ENCODE data around the gene HOXC10. TPM values are rescaled to one million over a fixed set of nuclear protein-coding genes. Genes with fewer than 3 reads are reported as not detected.

Gene HOXC10
- total RNA-seq, 2 experiments from 2014 or later = not detected

DNA sequence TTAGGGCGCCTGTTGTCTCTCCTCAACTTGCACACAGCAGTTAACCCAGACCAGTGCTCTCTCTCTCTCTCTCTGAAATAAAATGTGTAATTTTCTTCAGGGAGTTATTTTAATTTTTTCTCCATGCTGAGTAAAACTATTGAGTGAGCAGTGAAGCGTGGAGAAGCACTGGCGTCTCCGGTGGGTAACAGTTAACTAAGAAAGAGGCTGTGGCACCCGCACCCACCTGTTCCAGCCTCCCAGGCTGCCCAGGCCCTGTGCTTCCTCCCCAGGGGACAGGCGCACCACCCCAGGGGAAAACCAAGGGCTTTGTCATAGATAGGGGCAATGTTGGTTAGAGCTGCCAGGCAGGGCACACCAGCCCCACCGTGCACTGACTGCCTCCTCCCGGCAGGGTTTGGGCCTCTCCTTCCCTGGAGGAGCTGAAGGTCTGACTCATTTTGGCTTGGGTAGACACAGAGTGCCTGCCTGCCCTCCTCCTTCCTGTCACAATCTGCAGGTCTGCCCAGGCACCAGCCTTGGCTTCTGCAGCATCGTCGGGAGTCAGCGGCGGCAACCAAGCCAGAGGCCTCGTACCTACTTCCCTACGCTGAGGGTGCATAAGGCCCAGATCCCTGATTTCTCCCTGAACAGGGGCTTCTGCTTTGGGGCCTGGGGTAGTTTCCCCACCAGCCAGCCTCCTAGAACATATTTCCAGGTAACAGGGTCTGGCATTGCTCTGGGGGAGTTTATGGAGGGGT is 51.8 kb downstream of the HOXC10 start:
- H3K9me3 Mint-ChIP-seq (ENCODE audit: low read depth) = no peaks in the 10 kb centered on the region
- ATAC-seq = no peak
- peaks cover 90% of the 10 kb centered on the region for H3K27me3 Mint-ChIP-seq
- H3K27ac Mint-ChIP-seq = no peak overlapping the region
- CTCF ChIA-PET = interaction anchor here (7.0 to 15.1 kb wide), 4 partner anchors 29 to 171 kb away, joined by 71 to 229 read pairs (median 116); partner anchors contain the start of genes HOXC8 and SMUG1
- DNase-seq = no peak
- peaks cover 17% of the 10 kb centered on the region for H3K4me1 Mint-ChIP-seq
- H3K36me3 Mint-ChIP-seq = no peaks in the 10 kb centered on the region
- no peak overlapping the region for H3K4me3 Mint-ChIP-seq

DNA sequence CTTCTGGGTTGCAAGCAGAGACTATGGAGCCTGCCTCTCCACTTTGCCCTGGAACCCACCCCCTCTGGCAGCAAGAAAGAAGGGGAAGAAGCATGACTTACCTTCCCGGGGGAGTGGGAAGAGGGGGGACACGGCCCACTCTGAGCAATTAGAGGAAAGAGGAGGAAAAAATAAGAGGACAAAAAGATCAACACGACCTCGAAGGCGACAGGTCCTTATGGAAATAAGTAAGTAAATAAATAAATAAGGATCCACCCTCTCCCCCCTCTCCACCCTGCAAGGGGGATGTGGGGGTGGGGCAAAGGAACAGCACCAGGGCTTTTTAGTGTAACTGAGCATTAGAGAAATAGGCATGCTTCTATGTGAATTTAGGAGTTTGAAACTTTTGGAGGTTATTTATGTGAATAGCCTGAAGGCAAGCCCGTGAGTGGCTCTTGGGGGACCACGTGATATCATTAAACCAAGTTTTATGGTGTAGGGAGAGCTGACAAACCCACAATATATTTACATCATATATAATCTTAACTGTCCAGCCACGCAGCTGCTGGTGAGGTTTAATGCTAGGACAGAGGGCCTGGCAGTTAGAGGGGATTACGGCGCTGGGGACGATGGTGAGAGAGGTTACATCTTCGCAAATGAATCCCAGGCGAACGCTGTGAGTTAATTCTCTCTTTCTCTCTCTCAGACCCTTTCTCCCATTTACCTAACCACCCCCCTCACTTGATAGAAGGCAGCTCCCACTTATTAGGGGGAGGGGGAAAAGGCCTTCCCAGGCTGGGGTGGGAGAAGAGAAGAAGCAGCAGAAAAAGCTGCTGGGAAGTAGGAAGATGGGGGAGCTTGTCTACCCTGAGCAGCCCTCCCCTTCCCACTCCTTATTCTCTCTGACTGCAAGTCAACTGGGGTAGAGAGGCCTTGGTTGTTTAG is 52.7 kb downstream of the HOXC10 start:
- CTCF ChIA-PET = interaction anchor here (0.6 to 7.9 kb wide), 5 partner anchors 154 to 170 kb away, joined by 3 to 229 read pairs (median 10); partner anchors contain the start of gene SMUG1
- peaks cover 16% of the 10 kb centered on the region for H3K4me1 Mint-ChIP-seq
- H3K4me3 Mint-ChIP-seq = no peak overlapping the region
- H3K27me3 Mint-ChIP-seq = peaks cover 88% of the 10 kb centered on the region
- H3K36me3 Mint-ChIP-seq = no peaks in the 10 kb centered on the region
- no peak for DNase-seq
- no peak for ATAC-seq
- H3K9me3 Mint-ChIP-seq (ENCODE audit: low read depth) = no peaks in the 10 kb centered on the region
- no peak overlapping the region for H3K27ac Mint-ChIP-seq

DNA sequence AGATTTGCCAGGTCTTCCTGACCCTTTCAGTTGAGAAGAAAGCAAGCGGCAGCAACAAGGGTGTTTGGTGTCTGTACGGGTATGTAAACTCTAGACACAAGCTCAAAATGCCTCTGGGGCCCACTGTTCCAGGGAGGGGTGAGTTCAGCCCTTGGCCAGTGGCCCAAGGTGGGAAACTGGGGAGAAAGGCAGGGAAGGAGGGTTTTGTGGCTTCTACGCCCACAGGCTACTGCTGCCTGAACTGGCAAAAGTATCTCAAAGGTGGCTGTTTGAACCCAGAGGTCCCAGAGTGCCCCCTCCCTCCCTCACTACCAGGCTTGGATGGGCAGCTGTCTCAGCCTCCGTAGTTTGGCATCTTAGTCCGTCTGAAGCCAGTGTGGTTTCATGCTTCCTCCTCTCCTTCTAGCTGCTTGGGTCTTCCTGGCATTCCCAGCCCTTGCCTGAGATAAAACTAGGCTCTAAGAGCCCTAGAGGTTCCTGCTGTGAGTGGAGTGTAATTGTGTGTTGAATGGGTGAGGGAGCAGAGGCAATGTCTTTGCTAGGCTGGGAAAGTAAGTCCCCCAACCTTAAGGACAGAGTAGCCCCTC is 53.4 kb downstream of the HOXC10 start:
- Mint-ChIP-seq H3K4me3 (no peak overlapping the region), H3K4me1 (peaks cover 10% of the 10 kb centered on the region), H3K27me3 (peaks cover 87% of the 10 kb centered on the region), H3K27ac (no peak overlapping the region), H3K9me3 (ENCODE audit: low read depth) (no peaks in the 10 kb centered on the region), H3K36me3 (no peaks in the 10 kb centered on the region)
- no peak for DNase-seq
- no peak for ATAC-seq
- CTCF ChIA-PET = interaction anchor here (0.6 to 1.8 kb wide), 7 partner anchors 8 to 169 kb away, joined by 3 to 10 read pairs (median 3); partner anchors contain the start of gene HOXC10

DNA sequence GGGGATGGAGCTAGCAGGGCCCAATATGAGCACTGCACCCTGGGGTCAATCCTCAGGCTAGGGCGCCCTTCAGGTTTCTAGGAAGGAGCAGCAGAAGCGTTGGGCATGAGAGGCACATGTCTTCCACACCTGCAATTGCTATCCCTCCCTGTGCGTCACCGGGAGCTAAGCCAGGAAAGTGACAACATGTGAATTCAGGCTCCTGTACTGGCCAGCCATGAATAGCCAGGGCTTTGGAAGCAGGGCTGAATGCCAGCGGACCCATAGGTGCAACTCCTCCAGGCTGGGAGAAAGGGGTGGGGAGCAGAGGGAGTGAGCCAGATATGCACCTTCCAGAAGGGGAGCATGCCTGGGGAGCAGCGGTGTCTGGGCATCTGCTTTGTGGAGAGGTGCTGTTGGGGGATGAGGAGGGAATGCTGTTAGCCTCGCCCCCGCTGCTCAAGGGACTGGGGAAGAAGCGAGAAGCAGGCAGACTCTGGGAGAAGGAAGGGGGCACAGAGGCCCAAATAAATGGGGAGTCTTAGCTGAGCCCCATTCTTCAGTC is 54.0 kb downstream of the HOXC10 start:
- DNase-seq (no peak), ATAC-seq (no peak)
- CTCF ChIA-PET = interaction anchor here (0.7 to 1.8 kb wide), 6 partner anchors 9 to 167 kb away, joined by 3 to 10 read pairs (median 4); partner anchors contain the start of gene HOXC10
- H3K27me3 Mint-ChIP-seq = peaks cover 89% of the 10 kb centered on the region
- H3K4me1 Mint-ChIP-seq = peaks cover 12% of the 10 kb centered on the region
- H3K9me3 Mint-ChIP-seq (ENCODE audit: low read depth) = no peaks in the 10 kb centered on the region
- H3K36me3 Mint-ChIP-seq = no peaks in the 10 kb centered on the region
- H3K4me3 Mint-ChIP-seq = no peak overlapping the region
- H3K27ac Mint-ChIP-seq = no peak overlapping the region

GRCh38 chr12:54039417-54040147 is 54.6 kb downstream of the HOXC10 start:
- Mint-ChIP-seq H3K9me3 (ENCODE audit: low read depth) (no peaks in the 10 kb centered on the region), H3K27ac (no peak overlapping the region), H3K27me3 (peaks cover 91% of the 10 kb centered on the region), H3K36me3 (no peaks in the 10 kb centered on the region), H3K4me1 (peaks cover 13% of the 10 kb centered on the region), H3K4me3 (no peak overlapping the region)
- DNase-seq (no peak), ATAC-seq (no peak)
- CTCF ChIA-PET = interaction anchor here (0.7 to 2.0 kb wide), 6 partner anchors 9 to 162 kb away, joined by 3 to 10 read pairs (median 4); partner anchors contain the start of gene HOXC10

Small RNA genes within 50 kb of the gene (microRNA-seq; reads per million reads assigned to microRNA genes)
- gene MIR196A2 = 193 reads per million, percentile 73 among the genes with 10 or more reads in this experiment
- gene MIR615 = not detected

Other genes with a start within 250 kb of the HOXC10 start
- not detected for gene CISTR, start 233.2 kb upstream of the HOXC10 start, total RNA-seq
- not detected for gene HOXC13, start 46.3 kb upstream of the HOXC10 start, total RNA-seq
- not detected for gene HOXC12, start 30.2 kb upstream of the HOXC10 start, total RNA-seq
- not detected for gene HOXC11, start 12.0 kb upstream of the HOXC10 start, total RNA-seq
- gene HOTAIR, start 10.2 kb upstream of the HOXC10 start, total RNA-seq = not detected
- not detected for gene HOXC9, start 15.0 kb downstream of the HOXC10 start, total RNA-seq
- not detected for gene HOXC8, start 23.8 kb downstream of the HOXC10 start, total RNA-seq
- gene HOXC6, start 43.3 kb downstream of the HOXC10 start, total RNA-seq = not detected
- gene HOXC5, start 47.9 kb downstream of the HOXC10 start, total RNA-seq = not detected
- gene HOXC4, start 68.7 kb downstream of the HOXC10 start, total RNA-seq = 1 to 10 TPM; 1.5 to 1.9 TPM
- gene SMUG1, start 203.8 kb downstream of the HOXC10 start, total RNA-seq = 10 to 100 TPM; 24.1 to 27.1 TPM